ENCODE measurements around the gene TMEM89.

The TMEM89 gene, protein sequence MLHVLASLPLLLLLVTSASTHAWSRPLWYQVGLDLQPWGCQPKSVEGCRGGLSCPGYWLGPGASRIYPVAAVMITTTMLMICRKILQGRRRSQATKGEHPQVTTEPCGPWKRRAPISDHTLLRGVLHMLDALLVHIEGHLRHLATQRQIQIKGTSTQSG

DNA sequence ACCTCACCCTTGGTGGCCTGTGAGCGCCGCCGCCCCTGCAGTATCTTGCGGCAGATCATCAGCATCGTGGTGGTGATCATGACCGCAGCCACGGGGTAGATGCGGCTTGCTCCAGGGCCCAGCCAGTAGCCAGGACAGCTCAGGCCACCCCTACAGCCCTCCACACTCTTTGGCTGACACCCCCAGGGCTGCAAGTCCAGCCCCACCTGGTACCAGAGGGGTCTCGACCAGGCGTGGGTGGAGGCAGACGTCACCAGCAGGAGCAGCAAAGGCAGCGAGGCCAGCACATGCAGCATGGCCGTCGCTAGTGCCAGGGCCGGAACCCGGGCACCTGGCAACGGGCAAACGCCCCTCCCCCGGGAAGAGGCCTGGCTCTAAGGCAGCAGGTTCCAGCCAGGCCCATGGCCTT is at the start of gene TMEM89:
Gene TMEM89 (minus strand): TSS at position 309 of the 409 bp plus-strand sequence. CDS start 13 bp downstream, at position 296.
- DNase-seq, result no peak

DNA sequence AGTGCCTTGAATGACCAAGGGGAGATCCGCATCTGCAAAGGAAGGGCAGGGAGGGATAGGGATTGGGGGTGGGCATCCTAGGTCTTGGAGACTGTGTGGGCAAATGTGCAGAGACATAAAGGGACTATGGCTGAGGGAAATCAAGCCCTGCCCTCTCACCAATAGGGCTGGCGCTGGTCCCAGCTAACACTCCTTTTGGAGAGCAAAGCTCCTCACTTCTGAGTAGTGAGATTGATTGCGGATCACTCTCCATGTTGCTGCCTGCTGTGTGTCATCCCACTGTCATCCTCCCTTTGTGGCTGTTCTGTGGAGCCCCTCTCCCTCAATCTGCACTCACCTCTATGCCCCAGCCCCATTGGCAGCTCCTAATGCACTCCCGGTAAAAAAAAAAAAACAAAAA is 43.4 kb upstream of the TMEM89 start:
- no peak for DNase-seq

DNA sequence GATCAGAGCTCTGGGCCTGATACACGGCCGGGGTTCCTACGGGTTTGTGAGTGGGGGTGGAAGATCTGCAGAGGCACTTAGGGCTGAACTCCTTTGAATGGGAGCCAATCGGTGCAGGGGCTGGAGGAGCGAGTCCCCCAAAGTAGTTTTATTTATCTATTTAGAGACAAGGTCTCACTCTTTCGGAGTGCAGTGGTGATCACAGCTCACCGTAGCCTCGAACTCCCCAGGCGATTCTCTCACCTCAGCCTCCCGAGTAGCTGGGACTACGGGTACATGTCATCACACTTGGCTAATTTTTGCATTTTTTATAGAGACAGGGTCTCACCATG is 42.7 kb upstream of the TMEM89 start:
- no peak for DNase-seq

DNA sequence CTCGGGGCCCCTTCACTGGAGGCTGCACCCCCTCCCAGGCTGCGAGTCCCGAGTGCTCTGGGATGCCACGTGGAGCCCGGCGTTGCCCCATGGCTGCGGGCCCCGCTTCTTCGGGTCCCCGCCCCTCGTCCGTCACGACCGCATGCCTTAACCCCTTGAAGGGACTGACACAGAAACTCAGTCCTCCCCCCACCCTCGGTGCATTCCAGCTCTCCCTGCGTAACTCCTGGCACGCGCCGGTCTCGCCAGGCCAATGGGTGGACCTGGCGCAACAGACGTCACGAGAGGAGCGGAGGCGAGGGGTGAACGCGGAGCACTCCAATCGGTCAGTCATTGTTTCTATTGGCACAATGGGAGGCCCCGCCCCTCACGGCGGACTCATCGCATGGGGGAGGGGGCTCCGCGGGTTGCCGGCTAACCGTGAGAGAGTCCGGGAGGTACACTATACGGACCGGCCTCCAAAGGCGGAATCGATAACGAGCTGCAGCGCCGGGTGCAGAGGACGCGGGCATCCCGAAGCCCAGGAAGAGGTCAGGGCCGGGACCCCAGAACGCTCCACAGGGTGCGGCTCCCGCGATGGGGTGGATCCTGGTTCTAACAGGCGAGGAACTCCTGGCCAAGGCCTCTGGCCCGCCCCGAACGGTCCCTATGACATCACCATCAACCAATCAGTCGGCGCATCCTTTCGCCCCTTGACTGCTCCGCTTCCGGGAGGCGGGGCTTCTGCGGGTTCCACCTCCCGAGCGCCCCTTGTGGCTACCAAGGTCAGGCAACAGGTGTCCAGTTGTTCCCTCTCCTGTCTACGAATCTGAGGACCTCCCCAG is 42.1 kb upstream of the TMEM89 start:
- peak; percentile 93 for DNase-seq

DNA sequence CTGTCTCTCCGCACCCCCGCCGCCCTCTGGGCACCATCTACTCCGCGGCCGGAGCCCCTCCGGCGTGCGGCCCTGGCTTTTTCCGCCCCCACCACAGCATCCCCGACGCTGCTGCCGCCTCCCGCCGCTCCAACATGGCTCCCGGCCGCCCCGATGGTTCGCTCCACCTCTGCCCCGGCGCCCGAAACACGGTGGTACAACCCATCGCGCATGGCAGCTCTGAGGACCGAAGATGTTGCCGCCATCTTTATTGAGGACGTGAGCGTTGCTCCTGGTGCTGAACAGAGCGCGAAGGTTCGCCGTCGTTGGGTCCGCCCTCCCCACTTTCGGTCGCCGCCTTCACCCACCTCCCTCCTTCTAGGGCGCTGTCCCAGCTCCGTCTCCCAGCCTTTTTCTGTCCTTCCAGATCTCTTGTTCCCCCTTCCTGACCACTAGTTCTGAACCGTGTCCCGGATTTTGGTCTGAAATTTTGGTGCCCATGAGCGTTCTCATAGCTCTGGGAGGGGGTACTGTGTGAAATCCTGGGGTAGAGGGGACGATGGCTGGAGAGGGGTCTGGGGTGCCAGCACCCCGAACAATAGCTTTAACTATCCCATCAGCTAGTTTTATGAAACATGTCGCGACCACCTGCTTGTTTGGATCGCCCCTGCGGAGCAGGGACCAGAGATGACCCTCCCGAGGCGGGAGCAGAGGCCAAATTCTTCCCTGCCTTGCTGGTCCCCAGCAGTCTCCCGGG is 41.4 kb upstream of the TMEM89 start, which contains the start of gene CELSR3:
Gene CELSR3 (minus strand): TSS at position 134 of the 736 bp plus-strand sequence. CDS start 252 bp downstream, outside the sequence.
- peak; percentile 81 for DNase-seq

DNA sequence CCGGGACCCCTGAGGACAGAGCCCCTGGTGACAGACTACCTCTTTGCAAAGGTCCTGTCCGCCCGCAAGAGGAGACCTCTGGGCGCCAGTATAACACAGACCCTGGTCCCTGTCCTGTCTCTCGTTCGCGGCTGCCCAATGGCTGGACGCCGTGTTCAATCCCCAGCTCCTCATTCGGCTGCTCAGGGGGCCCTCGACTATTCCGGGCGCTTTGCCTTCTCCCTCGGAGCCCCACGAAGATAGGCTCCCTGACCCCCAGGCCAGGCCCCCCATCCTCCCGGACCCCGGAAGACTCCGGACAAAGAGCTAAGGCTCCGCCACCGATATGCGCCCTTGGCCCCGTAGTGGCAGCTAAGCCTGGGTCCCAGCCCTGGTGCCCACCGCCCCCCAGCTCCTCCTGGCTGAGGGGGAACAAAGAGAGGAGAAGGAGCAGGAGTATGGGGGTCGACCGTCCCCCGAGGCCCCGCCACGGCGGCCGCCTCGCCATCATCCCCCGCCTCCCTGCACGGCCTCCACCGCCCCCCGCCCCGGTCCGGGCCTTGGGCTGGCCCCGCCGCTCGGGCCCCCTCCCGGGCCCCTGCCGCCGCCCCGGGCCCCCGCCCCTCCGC is 40.7 kb upstream of the TMEM89 start:
- DNase-seq, result no peak

DNA sequence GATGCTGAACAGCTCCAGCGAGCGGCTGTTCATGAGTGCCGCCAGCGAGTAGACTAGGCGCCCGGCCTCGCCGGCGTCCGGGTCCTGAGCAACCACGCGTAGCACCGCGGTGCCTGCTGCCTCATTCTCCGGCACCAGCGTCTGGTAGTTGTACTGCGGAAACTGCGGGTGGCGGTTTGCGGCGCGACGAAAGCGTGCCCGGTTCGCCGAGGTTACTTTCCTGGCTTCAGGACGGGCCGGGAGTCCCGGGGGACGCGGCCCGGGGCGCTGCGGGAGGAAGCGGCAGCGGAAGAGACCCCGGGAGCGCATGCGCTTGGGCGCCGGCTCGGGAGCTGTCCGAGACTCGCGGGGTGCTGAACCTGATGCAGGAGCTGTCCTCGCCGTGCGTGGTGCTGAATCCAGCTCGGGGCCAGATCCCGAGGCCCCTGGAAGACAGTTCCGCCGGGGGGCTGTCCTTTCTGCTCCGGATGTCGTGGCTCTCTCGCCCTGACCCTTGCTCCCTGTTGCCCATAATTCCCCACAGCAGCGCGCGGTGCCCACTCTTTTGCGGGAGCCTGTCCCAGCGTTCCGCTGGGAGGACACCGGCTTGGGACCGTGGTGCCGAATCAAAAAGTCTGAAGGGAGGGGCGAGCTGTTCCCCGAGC is 40.1 kb upstream of the TMEM89 start:
- peak; percentile 37 for DNase-seq

DNA sequence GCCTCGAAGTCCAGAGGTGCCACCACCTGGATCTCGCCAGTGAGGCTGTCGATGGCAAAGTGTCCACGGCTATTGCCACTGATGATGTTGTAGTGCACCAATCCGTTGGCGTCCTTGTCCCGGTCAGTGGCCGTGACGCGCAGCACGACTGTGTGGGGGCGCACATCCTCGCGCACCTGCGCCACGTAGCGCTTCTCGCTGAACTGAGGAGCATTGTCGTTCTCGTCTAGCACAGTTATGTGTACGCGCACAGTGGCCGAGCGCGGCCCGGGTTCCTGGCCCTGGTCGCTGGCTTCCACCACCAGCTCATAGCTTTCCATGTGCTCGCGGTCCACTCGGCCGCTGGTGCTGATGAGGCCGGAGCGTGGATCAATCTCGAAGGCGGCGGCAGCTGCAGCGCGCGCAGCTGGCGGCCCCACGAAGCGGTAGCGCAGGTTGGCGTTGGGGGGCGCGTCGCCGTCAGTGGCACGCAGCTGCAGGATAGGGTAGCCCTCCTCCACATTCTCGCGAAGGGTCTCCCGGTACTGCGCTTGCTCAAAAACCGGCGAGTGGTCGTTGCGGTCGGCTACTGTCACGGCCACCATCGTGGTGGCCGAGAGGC is 39.3 kb upstream of the TMEM89 start:
- no peak for DNase-seq

DNA sequence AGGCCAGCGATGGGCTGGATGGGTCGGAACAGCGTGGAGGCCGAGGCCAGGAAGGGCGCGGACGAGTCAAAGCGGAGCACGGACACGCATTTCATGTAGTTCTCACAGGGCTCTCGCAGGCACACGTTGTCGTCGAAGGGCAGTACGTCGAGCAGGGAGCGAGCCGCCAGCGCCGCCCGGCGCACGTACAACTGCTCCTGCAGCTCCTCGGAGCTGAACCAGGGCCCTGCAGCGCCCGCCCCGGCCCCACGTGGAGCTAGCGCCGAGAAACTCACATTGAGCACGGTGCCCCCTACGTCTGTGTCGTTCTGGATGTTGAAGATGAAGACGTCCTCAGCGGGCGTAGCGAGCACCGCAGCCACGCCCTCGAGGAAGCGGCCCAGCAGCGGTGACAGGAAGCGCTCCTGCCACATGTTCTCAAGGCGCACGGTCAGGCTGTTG is 35.3 kb upstream of the TMEM89 start:
- no peak for DNase-seq

DNA sequence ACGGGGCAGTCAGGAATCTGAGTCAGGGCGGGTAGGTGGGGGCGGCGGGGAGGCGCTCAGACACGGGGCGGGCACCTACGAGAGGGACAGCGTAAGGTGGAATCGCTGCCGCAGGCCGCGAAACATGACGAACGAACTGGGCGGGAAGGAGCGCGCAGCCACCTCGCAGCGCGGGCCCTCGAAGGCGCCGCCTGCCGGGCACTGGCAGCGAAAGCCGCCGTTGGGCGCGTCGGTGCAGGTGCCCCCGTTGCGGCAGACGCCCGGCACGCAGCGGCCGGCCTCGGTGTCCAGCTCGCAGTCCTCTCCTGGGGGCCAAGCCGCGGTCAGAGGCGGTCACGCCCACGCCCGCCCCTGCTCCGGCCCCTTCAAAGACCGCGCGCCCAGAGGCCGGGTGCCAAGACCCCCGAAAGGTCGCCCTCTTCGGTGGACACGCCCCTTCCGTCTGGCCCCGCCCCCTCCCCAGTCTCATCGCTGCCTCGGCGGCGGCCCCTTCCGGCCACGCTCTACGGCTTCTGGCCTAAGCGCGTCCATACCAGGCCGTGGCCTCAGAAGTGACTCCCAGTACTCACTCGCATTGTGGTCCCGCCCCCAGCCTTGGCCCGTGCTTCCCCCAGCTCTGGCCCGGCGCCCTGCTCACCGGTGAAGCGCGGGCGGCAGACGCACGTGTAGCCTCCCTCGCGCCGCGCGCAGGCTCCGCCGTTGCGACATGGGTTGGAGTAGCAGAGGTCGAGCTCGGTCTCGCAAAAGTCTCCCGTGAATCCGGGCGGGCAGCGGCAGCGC is 34.7 kb upstream of the TMEM89 start:
- peak; percentile 65 for DNase-seq

DNA sequence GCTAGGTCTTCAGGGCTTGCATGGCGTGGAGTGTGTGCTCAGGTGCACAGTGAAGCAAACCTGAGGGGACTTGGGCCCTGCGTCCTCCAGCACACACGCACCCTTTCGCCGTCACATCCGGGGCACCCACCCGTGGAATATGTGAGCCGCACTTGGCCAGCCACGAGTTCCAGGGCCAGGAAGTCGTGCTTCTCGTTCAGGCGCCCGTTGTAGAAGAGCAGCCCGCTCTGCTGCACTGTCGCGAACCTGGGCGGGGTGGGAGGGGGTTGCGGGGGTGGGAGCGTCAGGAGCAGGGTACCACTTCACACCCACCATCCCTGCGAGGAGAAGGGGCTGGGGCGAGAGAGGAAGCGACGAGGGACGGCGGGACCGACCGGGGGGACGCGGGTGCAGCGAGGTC is 34.0 kb upstream of the TMEM89 start:
- no peak for DNase-seq

DNA sequence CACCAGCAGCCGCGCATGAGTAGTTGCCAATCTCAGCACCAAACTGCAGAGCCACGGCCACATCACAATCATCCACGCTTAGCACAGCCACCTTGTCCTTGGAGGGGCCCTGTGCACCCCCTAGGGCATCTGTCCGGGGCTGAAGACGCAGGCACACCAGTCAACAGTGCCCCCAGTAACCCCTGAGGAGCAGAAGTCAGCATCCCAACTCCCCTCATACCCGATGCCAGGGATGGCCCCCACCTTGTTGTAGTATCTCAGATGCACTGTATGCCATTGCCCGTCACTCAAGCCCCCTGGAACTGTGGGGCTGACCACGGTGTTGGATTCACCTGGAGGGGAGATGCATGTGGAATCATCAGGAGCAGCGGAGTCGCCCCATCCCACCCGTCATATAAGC is 33.5 kb upstream of the TMEM89 start:
- no peak for DNase-seq

DNA sequence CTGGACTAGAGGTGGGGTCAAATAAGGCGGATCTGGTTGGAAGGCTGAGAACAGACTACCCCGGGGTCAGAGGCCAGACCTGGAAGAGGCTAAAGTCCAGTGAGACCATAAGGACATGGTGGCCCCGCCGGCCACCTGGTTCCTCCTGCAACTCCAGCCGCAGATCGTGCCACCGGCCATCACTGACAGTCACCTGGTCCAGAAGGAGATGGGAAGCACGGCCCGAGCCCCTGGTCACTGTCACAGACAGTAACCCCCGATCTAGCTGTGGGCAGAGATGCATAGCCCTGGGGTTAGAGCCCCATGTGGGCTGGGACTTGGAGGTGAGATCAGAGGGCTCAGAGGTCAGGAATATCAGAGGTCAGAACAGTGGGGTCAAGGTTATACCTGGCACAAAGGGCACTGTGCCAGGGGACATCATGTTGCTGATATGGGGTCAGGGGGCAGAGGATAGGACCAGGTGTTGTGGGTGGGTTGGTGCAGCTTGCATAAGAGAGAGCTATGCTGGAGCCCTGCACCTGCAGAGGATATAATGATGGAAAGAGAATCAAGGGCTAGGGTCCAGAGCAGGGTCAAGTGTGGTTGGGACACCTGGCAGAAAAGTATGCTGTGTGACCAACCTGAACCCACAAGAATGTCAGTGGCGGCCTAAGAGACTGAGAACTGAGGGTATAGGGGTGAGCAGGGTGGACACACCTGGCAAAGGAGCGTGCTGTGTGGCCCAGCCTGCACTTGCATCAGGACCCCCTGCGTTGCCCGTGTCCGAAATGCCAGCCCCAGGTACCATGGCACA is 31.6 kb upstream of the TMEM89 start:
- DNase-seq, result no peak

DNA sequence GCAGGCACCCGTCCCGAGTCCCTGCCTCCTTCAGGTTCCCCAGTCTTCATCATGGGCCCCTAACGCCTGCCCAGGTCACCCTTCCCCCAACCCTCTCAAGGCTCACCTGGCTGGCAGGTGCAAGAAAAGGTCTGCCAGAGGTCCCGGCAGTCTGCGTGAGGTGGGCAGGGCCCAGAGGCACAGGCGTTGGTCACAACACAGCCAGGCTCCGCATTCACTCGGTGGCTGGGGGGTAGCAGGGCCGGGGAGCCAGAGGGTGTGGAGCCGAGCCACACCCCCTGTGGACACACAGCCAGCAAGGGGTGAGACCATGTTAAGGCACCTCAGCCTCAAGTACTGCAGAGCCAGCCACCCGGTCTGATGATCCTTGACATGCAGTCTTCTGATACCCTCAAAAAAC is 30.2 kb upstream of the TMEM89 start:
- DNase-seq, result no peak

DNA sequence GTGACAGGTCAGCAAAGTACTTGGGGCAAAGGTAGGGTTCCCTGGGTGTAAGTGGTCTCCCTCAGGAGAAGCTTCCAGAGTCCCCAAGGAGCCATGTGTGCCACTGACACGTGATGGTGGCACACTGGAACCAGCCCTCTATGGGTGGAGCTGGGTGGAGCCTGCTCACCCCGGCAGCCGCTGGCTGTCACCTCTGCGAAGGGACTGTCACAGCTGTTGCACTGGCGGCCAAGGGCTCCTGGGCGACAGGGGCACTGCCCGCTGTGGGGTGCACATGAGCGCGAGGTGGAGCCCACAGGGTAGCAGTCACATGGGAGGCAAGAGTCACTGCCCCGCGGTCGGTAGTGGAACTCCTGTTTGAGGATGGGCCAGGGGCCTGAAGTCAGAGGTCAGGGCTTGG is 29.2 kb upstream of the TMEM89 start:
- no peak for DNase-seq

DNA sequence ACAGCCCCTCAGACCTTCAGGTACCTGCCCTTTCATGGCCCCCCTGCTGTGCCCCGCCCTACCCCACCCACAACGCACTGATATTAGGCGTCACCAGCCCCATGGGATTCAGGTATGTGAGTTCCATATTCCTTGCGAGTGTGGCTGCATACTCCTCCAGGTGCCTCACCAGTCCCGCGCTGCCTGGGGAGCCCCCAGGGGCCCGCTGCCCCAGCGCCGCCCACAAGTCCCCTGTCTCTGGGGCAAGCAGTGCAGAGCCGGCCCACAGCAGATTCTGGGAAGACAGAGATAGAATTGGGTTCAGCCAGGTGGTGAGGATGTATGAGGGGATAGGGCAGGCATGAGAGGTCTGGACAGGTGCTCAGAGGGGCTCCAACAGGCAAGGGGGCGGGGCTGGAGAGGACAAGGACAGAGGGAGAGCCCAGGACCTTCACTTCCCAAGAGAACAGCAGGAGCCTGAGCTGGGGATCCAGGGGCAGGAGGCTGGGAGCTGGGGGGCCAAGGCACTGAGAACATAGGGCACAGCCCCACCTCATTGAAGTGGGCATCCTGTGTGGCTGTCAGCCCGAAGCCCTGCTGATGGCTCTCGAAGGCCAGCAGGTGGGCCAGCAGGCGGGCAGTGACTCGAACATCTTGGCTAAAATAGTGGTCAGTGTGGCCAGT is 26.8 kb upstream of the TMEM89 start:
- no peak for DNase-seq

DNA sequence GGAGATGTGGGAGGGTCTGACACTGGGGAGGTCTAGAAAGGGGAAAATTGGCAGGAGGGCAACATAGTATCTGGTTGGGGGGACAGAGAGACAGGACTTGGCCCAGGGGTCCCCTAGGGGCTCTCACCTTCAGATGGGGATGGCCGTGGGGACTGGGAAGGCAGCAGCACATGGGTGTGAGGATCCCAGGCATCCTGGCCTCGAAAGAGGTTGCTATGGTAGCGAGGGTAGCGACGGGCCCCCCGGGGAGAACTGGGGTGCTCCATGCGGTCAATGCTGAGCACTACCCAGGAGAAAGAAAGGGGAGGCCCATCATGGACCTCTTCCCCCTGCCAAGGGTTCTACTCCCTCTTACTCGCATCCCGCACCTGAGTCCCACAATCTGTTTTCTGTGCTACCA is 26.1 kb upstream of the TMEM89 start:
- no peak for DNase-seq

DNA sequence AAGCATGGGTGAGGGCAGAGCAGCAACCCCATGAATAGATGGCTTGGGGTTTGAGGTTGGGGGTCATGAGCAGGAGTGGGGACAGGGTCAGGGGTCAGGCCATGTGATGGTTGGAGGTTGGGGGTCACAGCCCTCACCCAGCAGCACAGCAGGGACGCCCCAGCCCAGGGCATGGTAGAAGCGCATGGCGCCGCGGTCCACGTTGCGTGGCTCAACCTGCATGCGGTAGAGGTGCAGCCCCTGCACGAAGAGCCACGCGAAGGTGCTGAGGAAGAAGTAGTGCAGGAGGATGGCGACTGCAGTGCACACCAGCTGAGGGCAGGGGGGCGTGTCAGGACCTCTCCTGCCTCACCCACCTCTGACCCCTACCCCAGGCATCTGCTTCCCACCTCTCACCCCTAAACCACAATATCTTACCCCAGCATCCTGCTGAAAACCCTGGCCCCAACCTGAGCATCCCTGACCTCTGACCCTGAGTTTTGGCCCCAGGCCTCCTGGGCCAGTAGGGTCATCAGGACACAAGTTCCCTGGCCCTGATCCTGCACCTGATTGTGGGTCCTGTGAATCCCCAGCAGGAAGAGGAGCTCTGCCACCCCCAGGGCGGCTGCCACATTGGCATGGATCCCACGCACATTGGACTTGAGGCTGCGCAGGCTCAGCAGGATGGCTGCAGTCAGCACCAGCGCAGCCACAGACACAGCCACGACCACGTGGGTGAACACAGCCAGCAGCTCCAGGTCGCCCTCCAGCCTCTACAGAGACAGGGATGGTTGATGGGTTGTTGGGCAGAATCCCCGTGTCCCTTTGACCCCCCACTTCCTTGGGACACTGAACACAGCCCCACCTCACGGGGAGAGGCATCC is 23.6 kb upstream of the TMEM89 start:
- DNase-seq, result no peak

DNA sequence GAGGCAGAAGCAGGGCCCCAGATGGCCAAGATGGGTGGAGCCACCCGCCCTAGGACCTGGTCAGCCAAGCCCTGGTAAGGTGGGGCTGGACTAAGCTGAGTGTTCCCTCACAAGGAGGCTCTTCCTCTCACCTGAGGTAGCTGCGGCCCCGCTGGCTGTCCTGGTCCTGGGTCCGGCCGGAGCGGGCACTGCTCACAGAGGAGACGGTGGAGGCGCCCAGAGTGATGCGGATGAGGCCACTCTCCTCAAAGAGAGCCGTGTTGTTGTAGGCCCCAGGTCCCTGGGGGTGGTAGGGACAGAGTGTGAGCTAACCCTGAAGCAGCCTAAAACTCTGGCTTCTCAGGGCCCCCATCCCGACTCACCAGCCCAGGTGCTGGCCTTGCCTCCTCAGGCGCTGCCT is 21.0 kb upstream of the TMEM89 start:
- DNase-seq, result no peak

Measured in GDM1 (cell line).